NT2/D1 (cell line): ENCODE data around the gene KLHL17.

Source experiments
- YY1 ChIP-seq: IDR thresholded peaks from 2 replicates; pipeline ENCODE4 v1.6.1; 2011; ENCODE audit not compliant: insufficient read length, insufficient read depth
- ZNF274 ChIP-seq: IDR thresholded peaks from 2 replicates; pipeline ENCODE4 v1.6.1; 2011; ENCODE audit warnings: mild to moderate bottlenecking, low read depth, low read length

- TF ChIP-seq YY1 (no peak), ZNF274 (no peak)
Observed at GRCh38 chr1:931380-932172, 28.8 kb upstream of the KLHL17 start.
